Peyer's patch (tissue), 4 donors: ENCODE results near the gene FAAP100. TPM values are rescaled to one million over a fixed set of nuclear protein-coding genes. Genes with fewer than 3 reads are reported as not detected.

Experiments
- DNase-seq, 3 donors: peaks; one replicate each; pipeline ENCODE4 v3.0.0-alpha.2; 2017 to 2019
- H3K27ac ChIP-seq, 4 donors: fragments of 200-600 bp; sonication (generic); one replicate each; pipeline ENCODE4 v1.5.1; 2016 to 2019
- H3K27me3 ChIP-seq, 2 donors: fragments of 200-600 bp; sonication (generic); one replicate each; pipeline ENCODE4 v1.5.1; 2019
- H3K36me3 ChIP-seq, 3 donors: fragments of 200-600 bp; sonication (generic); one replicate each; pipeline ENCODE4 v1.5.1; 2016 to 2019
- H3K4me1 ChIP-seq, 4 donors: fragments of 200-600 bp; sonication (generic); one replicate each; pipeline ENCODE4 v1.5.1; 2016 to 2019
- H3K4me3 ChIP-seq, 4 donors: fragments of 200-600 bp; sonication (generic); 1 replicate in 3 of 4; 2 replicates in 1 of 4; pipeline ENCODE4 v1.5.1; 2016 to 2019; ENCODE audit warnings: mild to moderate bottlenecking in 1 of 4
- H3K9me3 ChIP-seq, 4 donors: fragments of 200-600 bp; sonication (generic); one replicate each; pipeline ENCODE4 v1.5.1; 2016 to 2019; ENCODE audit warnings: mild to moderate bottlenecking in 1 of 4
- POLR2A ChIP-seq, 2 donors: fragments of 450-650 bp; IDR thresholded peaks; one replicate each; pipeline ENCODE4 v1.5.1; 2017; ENCODE audit warnings: antibody characterized with exemption in 2 of 2, mild to moderate bottlenecking in 2 of 2, moderate library complexity in 2 of 2
- total RNA-seq, 4 donors: library from RNA; depleted of rRNA; stranded (reverse); fragments of >200 nt; gene quantifications; one replicate each; pipeline ENCODE4 v1.1.0, GENCODE V29; 2016
- TF ChIP-seq, protein P1 (sequence below), 6 experiments: fragments of 450-650 bp in 4 of 6; fragments of 200-600 bp in 2 of 6; sonication (generic) in 1 of 6; IDR thresholded peaks; one replicate each; pipeline ENCODE4 v1.5.1; 2017 to 2019; ENCODE audit warnings: antibody characterized with exemption in 6 of 6, mild to moderate bottlenecking in 3 of 6, moderate library complexity in 1 of 6

FAAP100 gene
- total RNA-seq, 4 donors from 2014 or later, result 38.2 to 66.9 (median 52.2) TPM

DNA sequence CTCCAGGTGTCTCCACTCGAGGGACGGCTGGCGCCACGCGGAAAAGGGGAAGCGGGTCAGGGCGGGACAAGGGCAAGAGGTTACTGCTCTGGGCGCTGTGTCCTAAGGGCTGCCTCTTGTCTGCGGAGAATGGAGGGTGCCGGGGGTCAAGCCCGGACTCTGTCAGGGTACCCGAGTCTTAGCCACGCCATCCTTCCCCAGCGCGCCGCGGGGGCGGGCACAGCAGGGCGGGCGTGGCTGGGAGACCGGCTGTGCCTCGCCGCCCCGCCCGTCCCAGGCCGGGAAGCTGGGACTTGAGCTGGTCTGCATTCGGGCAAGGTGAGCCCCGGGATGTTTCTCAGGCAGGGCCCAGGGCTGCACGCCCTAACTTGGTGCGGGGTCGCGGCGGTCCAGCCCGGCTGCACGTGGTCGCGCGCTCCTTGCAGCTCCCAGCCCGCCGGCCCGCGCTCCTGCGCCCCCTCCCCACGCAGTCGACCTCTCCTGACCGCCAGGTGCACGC is 33.3 kb downstream of the FAAP100 start:
- Histone ChIP-seq H3K4me3 (peak overlapping the region; percentile 42 to 80 (median 71)), H3K4me1 (peaks cover 0 to 49% (median 26%) of the 10 kb centered on the region in 4 donors), H3K36me3 (no peaks in the 10 kb centered on the region), H3K27me3 (no peaks in the 10 kb centered on the region), H3K27ac (peak overlapping the region; percentile 79 to 100 (median 90)), H3K9me3 (peaks cover 0 to 3% (median 0%) of the 10 kb centered on the region in 4 donors)
- DNase-seq, result peak; percentile 61 to 83 (median 81)
- TF ChIP-seq, protein P1, sequence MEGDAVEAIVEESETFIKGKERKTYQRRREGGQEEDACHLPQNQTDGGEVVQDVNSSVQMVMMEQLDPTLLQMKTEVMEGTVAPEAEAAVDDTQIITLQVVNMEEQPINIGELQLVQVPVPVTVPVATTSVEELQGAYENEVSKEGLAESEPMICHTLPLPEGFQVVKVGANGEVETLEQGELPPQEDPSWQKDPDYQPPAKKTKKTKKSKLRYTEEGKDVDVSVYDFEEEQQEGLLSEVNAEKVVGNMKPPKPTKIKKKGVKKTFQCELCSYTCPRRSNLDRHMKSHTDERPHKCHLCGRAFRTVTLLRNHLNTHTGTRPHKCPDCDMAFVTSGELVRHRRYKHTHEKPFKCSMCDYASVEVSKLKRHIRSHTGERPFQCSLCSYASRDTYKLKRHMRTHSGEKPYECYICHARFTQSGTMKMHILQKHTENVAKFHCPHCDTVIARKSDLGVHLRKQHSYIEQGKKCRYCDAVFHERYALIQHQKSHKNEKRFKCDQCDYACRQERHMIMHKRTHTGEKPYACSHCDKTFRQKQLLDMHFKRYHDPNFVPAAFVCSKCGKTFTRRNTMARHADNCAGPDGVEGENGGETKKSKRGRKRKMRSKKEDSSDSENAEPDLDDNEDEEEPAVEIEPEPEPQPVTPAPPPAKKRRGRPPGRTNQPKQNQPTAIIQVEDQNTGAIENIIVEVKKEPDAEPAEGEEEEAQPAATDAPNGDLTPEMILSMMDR (IDR thresholded peaks at IDR 0.05), result no peak
- peak; percentile 31 to 40 for TF ChIP-seq POLR2A (IDR thresholded peaks at IDR 0.05)

DNA sequence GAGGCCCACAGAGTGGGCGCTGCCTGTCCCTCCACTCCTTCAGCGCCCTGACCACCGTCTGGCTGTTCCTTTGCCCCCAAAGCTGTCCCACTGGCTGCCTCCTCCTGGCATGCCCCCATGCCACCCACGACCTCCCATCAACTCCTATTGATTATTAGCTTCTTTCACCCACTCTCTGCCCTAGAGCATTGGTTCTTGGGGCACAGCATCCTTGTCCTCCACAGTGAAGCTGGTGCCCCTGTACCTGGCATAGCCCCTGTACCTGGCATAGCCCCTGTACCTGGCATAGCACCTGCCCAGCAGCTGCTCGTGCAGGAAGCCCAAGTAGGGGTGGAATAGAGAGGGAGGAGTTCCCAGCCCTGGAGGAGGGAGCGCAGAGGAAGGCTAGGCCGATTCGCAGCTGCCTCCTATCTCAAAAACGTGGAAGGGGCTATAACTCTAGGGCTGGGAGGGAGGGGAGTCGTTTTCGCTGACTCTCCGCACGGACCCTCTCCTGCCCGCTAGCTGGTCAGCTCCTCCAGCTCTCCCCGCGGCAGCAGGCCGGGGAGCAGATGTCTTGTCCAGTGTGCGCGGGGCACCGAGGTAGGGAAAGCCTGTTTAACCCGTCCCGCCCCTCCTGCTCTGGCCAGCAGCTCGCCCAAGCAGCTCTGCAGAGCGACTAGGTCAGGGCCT is 33.9 kb downstream of the FAAP100 start:
- DNase-seq, result peak in 1 of 3 donors; percentile 49
- TF ChIP-seq, protein P1 (IDR thresholded peaks at IDR 0.05), result no peak
- no peak for TF ChIP-seq POLR2A (IDR thresholded peaks at IDR 0.05)
- H3K4me3 ChIP-seq, result peak overlapping the region; percentile 42 to 80 (median 71)

DNA sequence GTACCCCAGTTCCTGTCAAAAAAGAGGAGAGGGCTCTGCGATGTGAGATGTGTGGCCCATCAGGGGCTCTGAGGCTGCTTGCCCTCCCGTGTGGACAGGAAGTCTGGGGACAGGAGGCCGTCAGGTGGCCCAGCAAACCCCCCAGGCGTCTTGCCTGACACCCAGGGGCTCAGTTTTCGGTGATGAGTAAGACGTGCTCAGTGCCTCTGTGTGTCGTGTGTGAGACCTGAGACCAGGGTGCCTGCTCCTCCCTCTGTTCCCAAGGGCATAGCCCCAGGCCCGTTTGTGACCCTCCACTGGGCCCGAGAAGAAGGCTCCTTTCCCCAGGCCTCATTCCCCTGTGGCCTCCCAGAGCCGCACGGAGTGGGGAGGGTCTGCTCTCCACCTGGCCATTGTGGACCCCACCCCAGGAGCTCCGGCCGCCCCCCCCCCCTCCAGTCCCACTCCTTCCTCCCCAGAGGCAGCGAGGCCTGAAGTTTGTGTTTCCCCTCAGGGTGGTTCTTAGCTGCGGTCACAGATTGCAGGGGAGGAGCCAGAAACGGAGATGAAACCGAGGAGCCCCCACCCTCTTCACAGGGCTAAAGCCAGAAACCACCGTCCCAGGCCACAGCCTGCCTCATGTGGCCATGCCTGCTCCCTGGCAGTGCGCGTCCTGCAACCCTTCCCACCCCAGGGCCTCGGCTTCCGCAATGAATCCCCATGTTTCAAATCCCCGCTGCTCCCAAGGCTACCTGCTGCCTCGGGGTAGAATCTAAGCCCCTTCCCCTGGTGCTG is 34.6 kb downstream of the FAAP100 start:
- no peaks in the 10 kb centered on the region for H3K36me3 ChIP-seq
- H3K27ac ChIP-seq, result peak overlapping the region; percentile 80 to 100 (median 98)
- TF ChIP-seq, protein P1 (IDR thresholded peaks at IDR 0.05), result peak in 1 of 6 experiments; percentile 7
- TF ChIP-seq POLR2A (IDR thresholded peaks at IDR 0.05), result no peak
- DNase-seq, result peak in 2 of 3 donors; percentile 85 to 86
- H3K27me3 ChIP-seq, result no peaks in the 10 kb centered on the region
- peaks cover 0 to 49% (median 27%) of the 10 kb centered on the region in 4 donors for H3K4me1 ChIP-seq
- H3K9me3 ChIP-seq, result peaks cover 0 to 3% (median 0%) of the 10 kb centered on the region in 4 donors
- peak overlapping the region in 1 of 4 donors; percentile 80 for H3K4me3 ChIP-seq

More for the DNA sequence above, 33.9 kb downstream of the FAAP100 start:
- Histone ChIP-seq H3K27me3 (no peaks in the 10 kb centered on the region), H3K36me3 (no peaks in the 10 kb centered on the region), H3K9me3 (peaks cover 0 to 3% (median 0%) of the 10 kb centered on the region in 4 donors), H3K4me1 (peaks cover 0 to 49% (median 27%) of the 10 kb centered on the region in 4 donors), H3K27ac (peak overlapping the region; percentile 79 to 100 (median 90))

DNA sequence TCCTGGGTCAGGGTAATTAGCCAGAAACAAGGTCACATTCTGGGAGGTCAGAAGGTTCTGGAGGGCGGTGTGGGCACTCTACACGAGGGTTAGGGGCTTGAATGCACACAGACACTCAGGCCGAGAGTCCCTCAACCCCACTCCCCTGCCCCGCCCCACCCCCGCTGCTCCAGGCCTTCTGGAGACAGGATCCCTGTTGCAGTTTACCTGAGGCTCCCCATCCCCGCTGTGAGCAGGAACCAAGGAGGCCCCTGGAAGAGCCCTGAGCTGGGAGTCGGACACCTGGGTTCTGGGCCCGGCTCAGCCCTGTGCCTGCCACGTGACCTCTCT is 35.2 kb downstream of the FAAP100 start:
- Histone ChIP-seq H3K36me3 (peaks cover 0 to 2% (median 0%) of the 10 kb centered on the region in 3 donors), H3K4me3 (peak overlapping the region in 2 of 4 donors; percentile 80 to 83), H3K4me1 (peaks cover 0 to 49% (median 27%) of the 10 kb centered on the region in 4 donors), H3K27ac (peak overlapping the region; percentile 80 to 100 (median 98)), H3K27me3 (no peaks in the 10 kb centered on the region), H3K9me3 (peaks cover 0 to 3% (median 0%) of the 10 kb centered on the region in 4 donors)
- DNase-seq, result peak in 1 of 3 donors; percentile 55
- TF ChIP-seq, protein P1 (IDR thresholded peaks at IDR 0.05), result no peak
- TF ChIP-seq POLR2A (IDR thresholded peaks at IDR 0.05), result no peak

DNA sequence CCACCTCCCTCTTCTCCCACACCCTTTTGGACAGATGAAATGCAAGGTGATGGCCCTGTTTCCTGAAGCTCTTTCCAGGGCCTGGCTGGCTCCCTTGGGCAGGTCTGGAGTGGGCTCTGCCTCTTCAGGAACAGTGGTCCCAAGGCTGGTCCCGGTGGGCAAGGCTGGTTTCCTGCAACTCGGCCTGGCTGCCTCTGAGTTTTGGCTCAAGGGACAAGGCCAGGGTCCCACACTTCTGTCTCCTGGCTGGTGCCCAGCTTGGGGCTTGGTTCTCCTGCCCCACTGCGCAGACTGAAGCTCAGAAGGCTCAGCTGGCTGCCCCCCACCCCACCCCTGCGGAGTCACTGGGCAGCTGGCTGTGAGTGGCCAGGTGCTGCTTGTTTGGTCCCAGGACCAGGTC is 35.7 kb downstream of the FAAP100 start:
- peak overlapping the region in 1 of 4 donors; percentile 83 for H3K4me3 ChIP-seq
- H3K9me3 ChIP-seq, result peaks cover 0 to 3% (median 0%) of the 10 kb centered on the region in 4 donors
- peak in 1 of 3 donors; percentile 44 for DNase-seq
- TF ChIP-seq, protein P1 (IDR thresholded peaks at IDR 0.05), result no peak
- TF ChIP-seq POLR2A (IDR thresholded peaks at IDR 0.05), result no peak
- H3K27ac ChIP-seq, result peak overlapping the region; percentile 98 to 100 (median 100)
- peaks cover 0 to 8% (median 0%) of the 10 kb centered on the region in 3 donors for H3K36me3 ChIP-seq
- no peaks in the 10 kb centered on the region for H3K27me3 ChIP-seq
- peaks cover 0 to 49% (median 27%) of the 10 kb centered on the region in 4 donors for H3K4me1 ChIP-seq
